Nucleus accumbens (tissue), 56 donors: ENCODE data around the gene ANKRD52.

ENCODE experiments used
- DNase-seq, 56 donors: peaks; one replicate each; lab custom pipeline; 2025; lab: John Stamatoyannopoulos, UW

The ANKRD52 gene

DNA sequence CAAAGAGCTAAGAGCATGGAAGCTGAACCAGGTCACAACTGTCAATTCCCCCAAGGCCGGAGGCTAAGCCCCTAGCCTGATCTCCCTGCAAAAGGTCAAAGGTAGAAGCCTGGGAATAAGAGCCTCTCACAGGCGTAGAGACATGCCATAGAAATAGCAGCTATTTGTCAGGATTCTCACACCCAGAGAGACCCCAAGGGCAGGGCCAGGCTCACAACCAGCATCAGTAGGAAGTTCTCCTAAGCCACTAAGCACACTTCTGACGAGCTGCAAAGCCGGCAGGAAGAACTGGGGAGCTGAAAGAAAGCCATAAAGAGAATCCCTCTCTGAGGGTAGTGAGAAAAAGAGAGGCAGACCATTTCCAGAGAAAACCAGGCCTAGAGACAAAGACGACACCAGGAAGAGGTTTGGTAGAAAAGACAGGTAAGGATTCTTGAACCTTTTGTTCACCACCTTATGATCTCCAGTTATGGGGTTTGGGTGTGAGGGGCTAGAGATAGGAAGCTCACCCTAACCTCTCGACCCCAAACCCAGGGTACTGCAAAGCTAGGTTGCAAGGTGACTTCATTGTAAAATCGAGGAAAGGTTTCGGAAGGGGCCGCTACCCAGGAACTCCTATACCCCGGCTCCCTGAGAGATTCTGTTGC, 69.9 kb downstream of the ANKRD52 start:
- DNase-seq = peak in 1 of 56 donors; percentile 10
